NCI-H1092 treated with DMSO at 0.1 percent for 48 hours (cell line): ENCODE results near the gene CYB561D1.

Experiments used
- DNase-seq: peaks from one replicate; lab custom pipeline; 2025; lab: John Stamatoyannopoulos, UW

The CYB561D1 gene

DNA sequence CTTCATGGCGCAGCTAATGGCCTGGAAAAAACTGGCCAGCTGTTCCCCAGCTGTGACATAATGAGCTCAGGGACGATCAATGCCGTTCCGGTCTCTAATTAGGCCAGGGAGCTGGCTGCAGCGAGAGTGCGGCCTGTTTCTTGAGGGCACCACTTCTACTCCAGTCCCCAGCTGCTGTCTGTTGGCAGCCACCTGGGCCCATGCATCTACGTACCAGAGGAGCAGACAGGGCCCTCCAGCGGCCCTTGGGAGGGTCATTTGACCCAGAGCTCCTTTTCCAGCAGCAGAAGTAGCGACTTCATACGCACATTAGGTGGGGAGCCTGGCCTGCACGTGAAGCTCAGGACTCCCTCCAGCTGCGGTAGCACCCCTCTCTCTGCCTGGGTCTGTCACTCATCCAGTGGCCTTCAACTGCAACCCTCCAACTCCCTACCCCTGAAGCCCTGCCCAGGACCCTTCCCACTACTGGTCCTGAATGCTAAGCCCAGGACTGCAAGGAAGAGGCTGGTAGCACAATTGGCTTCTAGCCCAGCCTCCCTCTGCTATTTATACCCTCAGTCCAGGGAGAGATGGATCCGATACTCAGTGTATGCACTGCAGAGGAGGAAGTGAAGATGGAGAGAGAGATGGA lies 36.7 kb downstream of the CYB561D1 start:
- DNase-seq: peak; percentile 92

DNA sequence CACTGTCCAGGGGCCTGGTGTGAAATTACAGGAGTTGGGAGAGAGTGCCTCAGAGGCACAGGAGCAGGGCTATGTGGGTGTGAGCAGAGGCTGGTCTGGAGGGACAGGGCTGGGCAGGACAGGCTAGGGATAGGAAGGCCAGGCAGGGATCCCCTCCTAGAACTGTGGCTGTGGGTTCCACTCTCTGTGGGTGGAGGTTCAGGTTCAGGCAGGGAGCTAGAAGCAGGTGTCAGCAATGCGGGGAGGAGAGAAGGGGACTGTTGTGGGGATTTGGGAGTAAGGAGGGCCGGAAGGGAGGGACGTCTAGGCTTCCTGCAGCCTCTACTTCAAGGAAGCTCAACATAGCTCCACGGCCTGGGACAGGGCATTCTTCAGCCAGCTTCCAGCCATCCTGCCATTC lies 37.5 kb downstream of the CYB561D1 start:
- DNase-seq: no peak

DNA sequence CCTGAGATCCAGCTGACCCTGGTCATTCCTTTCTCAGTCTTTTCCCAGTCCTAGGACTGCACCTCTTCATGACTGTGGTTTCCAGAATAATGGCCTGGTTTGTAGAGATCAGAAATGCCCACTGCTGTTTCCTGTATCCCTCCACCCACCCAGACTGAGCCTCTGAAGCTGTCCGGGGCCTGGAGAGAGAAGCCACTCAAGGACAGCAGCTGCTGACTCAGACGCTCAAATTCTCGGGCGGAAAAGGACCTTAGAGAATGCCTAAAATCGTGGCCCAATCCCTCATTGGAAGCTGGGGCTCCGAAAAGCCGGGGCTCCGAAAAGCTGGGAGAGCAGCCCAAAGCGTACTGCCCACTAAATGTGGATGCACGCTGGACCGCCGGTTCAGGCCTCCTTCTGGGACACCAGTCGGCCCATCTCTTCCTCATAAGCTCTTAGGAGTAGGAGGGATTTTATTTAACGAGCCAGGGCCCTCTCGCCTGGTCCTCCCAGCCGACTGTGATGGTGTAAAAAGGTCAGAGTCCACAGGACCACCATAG lies 38.0 kb downstream of the CYB561D1 start:
- no peak for DNase-seq

DNA sequence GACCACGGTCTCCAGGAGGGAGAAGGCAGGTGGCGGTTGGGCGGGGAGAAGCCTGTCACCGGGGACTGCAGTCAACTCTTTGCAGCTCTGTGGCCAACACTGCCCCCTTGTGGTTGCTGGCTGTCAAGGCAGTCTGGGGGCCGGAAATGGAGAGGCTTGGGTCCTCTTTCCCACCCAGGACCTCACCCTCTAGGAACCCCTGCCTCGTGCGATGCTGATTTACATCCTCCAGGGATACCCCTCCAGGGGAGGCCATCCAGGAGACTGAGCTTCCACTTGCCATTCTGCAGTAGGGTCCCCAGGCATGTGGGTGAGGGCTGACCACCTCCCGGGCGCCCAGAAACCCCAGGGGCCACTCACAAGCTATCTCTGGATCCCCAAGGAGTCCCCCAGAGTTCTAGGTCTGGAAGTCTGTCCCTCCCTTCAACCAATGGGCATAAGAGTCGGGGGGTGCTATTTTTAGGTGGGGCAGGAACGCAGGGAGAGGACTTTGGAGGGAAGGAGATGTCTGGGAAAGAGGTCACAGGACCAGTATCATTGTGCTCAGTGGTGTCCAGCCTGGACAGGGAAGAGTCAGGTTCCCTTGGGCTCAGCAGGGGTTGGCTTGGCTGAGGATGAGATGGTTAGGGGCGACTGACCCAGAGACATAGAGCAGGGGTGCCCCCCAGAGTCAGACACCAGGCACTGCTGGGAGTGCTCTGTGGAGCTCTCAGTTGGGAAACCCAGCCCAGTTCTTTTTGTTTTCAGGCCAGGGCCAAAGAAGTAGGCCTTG lies 38.7 kb downstream of the CYB561D1 start:
- DNase-seq: peak; percentile 75

DNA sequence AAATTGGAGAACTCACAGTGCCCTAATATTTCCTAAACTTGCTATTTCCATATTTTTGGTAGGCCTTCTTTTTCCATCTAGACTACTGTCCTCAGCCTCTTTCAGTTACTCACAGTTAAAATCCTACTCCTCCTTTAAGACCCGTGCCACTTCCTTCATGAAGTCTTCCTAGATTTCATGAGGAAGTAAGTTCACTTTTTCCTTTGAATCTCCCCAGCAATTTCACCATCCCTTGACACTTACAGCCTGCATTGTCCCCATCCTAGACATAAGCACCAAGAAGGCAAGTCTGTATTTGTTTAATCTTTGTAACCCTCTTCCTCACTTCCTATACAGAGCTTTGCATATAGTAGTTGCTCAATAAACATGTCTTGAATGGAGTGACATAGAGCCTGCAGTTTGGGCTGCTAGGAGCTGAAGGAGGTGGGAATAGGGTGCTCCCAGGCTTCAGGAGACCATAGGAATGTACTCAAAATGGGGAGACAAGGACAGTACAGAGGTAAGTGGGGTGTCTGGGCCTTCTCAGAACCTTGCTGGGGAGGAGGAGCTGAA lies 40.5 kb downstream of the CYB561D1 start:
- no peak for DNase-seq

DNA sequence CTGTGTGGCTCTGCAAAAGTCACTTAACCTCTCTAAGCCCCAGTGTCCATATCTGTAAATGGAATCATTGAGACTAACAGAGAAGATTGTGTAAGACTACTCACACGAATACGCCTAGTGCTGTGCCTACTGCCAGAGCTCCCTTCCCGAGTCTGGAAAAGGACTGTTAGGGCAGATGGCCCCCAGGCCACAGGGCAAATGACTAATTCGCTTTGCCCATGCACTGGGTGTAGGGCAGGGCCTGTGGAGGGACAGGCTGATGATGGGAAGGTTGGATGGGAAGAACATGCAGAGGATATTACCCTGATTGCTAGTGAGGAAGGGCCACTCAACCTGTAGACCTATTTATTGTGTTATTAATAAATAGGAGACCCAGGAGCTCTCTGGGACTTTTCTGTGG lies 41.6 kb downstream of the CYB561D1 start:
- no peak for DNase-seq

DNA sequence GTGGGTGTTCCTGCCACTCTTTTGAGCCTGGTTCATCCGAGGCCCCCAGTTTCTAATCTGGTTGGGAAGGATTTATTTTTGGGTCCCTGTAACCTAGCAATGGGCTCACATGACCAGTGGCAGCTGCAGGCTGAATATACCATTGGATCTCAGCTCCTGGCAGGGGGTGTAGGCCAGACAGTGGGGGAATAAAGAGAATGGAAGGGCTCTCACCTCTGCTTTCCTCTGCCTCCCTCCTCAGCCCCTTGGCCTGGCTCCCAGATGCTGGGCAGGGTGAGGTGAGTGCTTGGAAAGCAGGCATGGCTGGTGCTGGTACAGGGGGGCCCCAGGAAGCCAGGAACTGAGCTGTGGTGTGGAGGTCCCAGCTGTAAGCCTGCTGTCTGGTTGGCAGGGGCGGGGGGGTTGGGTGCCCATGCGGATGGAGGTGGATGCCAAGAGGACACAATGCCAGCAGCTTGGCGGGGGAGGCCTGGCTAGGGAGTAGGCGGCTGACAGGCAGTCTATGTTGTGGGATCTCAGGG lies 42.1 kb downstream of the CYB561D1 start:
- DNase-seq: peak; percentile 89

DNA sequence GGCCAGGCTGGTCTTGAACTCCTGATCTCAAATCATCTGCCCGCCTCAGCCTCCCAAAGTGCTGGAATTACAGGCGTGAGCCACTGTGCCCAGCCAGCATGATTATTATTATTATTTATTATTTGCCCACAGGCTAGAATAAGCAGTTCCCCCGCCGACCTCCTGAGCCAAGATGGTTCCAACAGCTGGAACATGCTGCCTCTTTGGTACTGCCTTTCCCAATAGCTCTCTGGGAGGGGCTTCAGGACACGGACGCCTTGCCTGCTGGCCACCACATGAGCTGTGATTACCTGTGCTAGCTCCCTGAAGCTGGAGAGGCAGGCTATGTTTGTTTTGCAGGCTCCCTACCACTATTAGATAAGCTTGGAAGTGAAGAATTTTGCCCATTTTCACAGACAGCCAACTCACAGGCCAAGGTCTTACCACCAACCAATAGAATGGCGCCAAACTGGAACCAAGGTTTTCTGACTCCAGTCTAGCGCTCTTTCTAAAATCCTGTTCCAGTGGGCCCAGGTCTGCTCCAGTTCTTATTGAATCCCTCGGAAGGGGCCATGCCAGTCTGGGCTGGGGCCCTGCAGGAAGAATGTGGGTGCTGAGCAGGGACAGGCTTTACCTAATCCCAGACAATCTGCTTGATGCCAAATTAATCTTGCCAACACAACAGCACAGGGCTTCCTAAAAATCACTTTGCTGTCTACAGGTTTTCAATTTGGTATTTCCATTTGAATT lies 43.7 kb downstream of the CYB561D1 start:
- DNase-seq: no peak

DNA sequence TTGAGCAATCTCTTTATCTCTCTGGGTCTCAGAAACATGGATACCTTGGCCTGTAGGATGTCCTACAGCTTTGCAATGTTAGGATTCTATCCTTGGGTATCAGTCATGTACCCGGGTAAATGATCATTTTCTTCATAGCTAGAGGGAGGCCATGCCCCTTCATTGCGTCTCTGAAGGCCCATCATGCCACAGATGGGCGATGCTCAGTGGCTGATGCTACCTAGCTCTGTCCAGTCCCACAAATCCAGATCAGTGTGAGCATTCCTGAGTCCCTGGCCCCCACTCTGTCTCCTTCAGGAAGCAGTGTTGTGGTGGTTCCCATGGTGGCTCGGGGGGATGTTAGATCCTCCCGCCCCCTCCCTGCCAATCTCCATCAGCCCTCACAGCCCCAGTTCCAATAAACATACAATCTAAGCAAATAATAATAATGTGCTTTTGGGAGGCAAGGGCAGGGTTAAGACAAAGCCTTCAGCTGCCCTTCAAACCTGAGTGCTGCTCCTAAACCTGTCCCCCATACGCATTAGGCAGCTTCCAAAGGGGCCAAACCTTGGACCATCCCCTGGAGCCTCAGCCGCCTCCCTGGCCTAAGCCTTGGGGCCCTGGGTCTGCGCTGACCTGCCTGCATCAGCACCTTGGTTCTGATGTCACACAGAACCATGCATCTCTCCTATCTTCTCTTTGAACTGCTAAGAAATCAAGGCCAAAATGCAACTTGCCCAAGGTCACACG lies 45.1 kb downstream of the CYB561D1 start:
- no peak for DNase-seq

DNA sequence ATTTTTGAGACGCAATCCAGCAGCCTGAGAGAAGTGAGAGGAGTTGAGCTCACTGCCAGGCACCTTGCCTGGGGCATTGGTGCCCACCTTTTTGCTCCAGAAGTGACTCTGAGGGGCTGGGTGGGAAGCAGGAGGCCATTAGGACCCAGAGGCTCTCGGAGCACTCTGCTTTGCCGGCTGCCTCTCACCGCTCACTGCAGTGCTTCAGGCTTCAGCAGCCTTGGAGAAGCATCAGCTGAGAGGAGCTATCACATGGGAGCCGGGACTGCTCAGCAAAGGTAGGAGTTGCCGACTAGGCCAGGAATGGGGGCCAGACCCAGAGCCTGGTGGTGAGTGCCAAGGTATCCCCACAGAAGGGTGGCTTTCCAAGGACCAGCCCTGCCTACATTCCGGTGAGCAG lies 45.8 kb downstream of the CYB561D1 start, which contains the start of gene GPR61:
GPR61 (plus strand) TSS at position 197 of the 400 bp plus-strand sequence. CDS start 3,151 bp downstream, outside the sequence.
- no peak for DNase-seq

DNA sequence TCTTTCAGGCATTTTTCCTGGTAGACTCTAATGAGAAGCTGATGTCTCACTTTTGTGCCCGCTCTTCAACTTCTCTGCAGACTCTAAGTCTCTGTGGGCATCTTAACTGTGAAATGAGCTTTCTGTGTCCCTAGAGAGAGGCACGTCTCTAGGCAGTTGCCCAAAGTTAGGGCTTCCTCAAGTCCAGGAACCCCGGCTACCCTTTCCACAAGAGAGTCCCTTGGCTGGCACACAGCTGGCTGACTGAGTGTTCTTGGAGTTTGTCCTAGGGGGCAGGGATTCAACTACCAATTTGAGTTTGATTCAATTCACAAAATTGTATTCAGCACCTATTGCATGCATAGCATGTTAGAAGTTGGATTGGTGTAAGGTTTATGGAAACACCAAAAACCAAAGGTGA lies 47.2 kb downstream of the CYB561D1 start:
- no peak for DNase-seq

DNA sequence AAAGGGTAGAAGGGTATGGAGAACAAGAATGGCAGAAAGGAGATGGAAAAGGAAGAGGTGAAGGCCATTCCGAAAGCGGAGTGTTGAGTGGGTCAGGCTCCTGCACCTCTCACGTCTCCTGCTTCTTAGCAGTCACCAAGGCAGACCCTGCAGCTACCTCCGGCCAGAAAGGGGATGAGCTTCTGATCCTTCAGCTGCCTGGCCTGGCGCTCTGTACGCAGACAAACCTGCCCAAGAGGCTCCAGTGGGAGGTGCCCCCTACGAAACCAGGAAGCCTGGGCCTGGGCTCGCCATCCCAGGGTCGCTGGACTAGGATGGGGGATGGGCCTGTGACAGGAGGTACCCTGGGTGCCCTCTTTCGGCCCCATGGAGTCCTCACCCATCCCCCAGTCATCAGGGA lies 48.8 kb downstream of the CYB561D1 start:
- DNase-seq: no peak

DNA sequence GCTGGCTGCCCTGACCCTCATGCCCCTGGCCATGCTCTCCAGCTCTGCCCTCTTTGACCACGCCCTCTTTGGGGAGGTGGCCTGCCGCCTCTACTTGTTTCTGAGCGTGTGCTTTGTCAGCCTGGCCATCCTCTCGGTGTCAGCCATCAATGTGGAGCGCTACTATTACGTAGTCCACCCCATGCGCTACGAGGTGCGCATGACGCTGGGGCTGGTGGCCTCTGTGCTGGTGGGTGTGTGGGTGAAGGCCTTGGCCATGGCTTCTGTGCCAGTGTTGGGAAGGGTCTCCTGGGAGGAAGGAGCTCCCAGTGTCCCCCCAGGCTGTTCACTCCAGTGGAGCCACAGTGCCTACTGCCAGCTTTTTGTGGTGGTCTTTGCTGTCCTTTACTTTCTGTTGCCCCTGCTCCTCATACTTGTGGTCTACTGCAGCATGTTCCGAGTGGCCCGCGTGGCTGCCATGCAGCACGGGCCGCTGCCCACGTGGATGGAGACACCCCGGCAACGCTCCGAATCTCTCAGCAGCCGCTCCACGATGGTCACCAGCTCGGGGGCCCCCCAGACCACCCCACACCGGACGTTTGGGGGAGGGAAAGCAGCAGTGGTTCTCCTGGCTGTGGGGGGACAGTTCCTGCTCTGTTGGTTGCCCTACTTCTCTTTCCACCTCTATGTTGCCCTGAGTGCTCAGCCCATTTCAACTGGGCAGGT lies 49.5 kb downstream of the CYB561D1 start:
- DNase-seq: no peak

DNA sequence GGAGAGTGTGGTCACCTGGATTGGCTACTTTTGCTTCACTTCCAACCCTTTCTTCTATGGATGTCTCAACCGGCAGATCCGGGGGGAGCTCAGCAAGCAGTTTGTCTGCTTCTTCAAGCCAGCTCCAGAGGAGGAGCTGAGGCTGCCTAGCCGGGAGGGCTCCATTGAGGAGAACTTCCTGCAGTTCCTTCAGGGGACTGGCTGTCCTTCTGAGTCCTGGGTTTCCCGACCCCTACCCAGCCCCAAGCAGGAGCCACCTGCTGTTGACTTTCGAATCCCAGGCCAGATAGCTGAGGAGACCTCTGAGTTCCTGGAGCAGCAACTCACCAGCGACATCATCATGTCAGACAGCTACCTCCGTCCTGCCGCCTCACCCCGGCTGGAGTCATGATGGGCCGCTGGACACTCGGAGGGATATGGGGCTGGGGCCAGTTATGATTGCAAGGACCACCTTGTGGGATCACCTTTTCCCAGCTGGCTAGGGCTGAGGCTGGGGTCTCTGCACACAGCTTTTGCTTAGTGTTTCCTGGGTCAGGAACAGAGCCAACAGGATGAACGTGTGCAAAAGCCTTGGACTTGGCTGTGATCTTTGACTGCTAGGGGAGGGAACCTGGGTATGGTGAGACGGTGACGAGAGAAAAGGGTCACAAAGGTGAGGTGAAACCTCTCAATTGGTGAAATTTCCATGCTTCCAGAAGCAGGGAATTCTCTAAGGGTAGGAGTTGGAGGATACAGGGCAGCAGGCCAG lies 50.3 kb downstream of the CYB561D1 start:
- no peak for DNase-seq

DNA sequence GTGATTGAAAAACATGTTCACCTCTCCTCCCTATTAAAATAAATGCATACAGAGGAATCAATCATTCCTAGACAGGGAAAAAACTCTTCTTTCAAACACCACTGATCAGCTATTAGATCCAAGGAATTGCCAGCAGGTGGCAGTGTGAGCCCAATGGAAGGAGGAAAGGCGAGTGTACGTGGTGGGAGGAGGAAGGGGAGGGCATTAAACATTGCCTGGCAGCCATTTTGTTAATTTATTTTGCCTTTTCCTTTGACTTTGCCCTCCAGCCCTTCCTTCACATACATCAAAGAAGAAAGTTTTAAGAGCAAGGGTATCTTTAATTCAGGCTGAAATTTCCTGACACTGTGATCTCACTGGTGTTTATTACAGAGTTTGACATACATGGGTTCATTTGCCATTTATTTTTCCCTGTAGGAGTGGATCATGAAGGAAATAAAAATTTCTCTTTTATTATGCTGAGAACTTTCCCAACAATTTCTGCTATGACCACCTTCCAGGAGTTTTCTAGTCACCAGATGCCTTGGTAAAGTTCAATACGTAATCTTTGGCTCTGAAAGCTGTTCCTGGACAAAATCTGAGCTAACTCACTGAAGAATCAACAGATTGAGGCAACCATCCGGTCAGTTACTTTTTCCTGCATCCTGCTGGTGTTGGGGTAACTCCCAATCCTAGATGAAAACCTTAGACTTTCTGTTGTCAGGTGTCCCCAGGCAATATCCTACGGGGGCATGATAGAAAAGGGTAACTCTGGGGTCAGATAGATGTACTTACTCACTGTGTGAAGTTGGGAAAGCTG lies 52.6 kb downstream of the CYB561D1 start:
- peak; percentile 93 for DNase-seq

DNA sequence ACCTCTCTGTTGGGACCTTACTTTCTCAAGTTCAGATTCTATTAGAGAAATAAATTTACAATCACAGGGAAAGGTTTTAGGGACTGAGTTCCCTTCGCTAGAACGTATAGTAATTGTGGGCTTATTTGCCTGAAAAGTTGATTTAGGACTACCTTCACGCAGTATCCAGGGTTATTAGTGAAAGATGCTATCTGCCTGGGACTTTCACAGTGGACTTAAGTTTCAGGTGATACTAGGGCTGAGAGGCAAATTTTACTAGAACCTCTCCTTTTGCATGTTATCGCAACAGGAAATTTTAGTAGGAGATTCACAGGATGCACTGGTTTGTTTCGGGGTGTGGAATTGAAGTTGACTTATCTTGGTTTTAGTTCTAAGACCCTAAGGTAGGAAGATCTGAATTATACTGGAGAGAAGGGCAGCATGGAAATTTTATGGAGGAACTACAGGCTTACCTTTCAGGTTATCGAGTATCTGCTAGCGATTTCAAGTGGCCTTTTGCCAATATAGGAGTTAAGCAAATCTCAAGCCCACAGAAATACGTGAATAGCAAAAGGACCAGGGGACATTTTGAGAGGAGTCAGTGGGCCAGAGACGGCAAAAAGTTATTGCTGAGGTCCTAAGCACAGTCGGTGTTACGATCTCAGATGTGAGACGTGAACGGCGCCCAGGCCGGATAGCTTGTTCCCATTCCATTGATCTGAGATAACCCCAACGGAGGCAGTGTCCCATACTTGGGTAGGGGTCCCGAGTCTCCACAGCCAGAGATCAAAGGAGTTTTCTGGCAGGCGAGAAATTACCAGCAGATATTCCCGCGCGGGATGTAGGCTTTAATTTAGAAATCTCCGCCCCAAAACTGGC lies 53.8 kb downstream of the CYB561D1 start:
- DNase-seq: no peak

DNA sequence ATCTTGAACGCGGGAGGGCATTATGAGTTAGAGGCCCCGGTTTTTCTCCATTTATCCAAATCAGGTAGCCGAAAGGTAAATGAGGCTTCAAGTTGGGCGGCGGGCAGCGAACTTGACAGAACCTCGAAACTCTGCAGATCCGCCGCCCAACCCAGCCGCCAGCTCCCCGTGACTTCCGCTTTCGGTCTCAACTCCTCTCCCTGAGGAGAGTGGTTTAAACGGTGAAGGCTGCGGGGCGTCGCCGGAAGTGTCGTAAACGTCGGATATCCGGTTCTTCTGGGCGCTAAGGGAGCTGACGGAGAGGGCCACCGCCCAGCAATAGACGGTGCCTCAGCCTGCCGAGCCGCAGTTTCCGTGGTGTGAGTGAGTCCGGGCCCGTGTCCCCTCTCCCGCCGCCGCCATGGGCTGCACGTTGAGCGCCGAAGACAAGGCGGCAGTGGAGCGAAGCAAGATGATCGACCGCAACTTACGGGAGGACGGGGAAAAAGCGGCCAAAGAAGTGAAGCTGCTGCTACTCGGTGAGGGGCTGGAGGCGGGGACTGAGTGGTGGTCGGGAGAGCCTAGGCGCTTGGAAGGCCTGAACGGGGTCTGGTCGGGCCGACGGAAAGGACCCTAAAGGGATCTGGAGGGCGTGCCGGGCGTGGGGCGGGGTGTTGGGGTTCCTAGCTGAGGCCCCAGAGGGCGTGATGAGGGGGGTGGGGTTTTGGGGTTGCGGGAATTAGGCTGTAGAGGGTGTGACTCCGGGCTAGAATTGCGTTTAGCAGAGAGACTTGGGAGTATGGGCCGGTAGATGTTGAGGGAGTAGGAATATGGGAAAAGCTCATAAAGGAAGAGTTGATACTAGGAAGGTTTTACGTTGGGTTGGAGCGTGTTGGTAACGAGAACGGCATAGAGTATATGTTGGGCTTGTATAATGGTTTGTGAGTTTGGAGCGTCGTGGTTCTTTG lies 54.7 kb downstream of the CYB561D1 start, which contains the start of gene GNAI3:
GNAI3 (plus strand) TSS at position 295 of the 947 bp plus-strand sequence; CDS start at position 401, 106 bp downstream.
- DNase-seq: peak; percentile 92
